ENCODE measurements around the gene APBB1. TPM values are rescaled to one million over a fixed set of nuclear protein-coding genes. Genes with fewer than 3 reads are reported as not detected.

Gene APBB1
- total RNA-seq, 1 donor from 2014 or later = 29.2 TPM

GRCh38 chr11:6362873-6363678, 55.8 kb downstream of the APBB1 start:
- H3K27me3 ChIP-seq = no peaks in the 10 kb centered on the region
- peak; percentile 80 to 93 (median 87) for TF ChIP-seq CTCF (IDR thresholded peaks at IDR 0.05)
- peak overlapping the region; percentile 88 to 92 for H3K27ac ChIP-seq
- no peaks in the 10 kb centered on the region for H3K9me3 ChIP-seq
- peak overlapping the region in 1 of 2 donors; percentile 7 for H3K4me3 ChIP-seq
- intact Hi-C loops (cut with DNase I) = loop anchor here (1.0 to 5.0 kb wide), 5 partner anchors 26 to 341 kb away; partner anchors contain the start of gene FHIP1B
- DNase-seq (ENCODE audit: low spot score in 2 of 2) = peak; percentile 47 to 93
- H3K4me1 ChIP-seq = peaks cover 9 to 18% of the 10 kb centered on the region in 2 donors
- no peaks in the 10 kb centered on the region for H3K36me3 ChIP-seq

GRCh38 chr11:6362185-6362872, 56.6 kb downstream of the APBB1 start:
- peak; percentile 61 to 96 for DNase-seq (ENCODE audit: low spot score in 2 of 2)

GRCh38 chr11:6360183-6360582, 58.7 kb downstream of the APBB1 start:
- H3K36me3 ChIP-seq = no peaks in the 10 kb centered on the region
- H3K27me3 ChIP-seq = no peaks in the 10 kb centered on the region
- peak overlapping the region in 1 of 2 donors; percentile 19 for H3K27ac ChIP-seq
- TF ChIP-seq CTCF (IDR thresholded peaks at IDR 0.05) = no peak
- DNase-seq (ENCODE audit: low spot score in 2 of 2) = no peak
- intact Hi-C loops (cut with DNase I) = loop anchor here (5.0 kb wide), 1 partner anchor 338 kb away; no protein-coding TSS in a partner anchor
- H3K9me3 ChIP-seq = no peaks in the 10 kb centered on the region
- peaks cover 14 to 26% of the 10 kb centered on the region in 2 donors for H3K4me1 ChIP-seq
- no peak overlapping the region for H3K4me3 ChIP-seq

More at GRCh38 chr11:6362185-6362872, 56.6 kb downstream of the APBB1 start:
- H3K27me3 ChIP-seq = no peaks in the 10 kb centered on the region
- no peaks in the 10 kb centered on the region for H3K9me3 ChIP-seq
- peaks cover 9 to 23% of the 10 kb centered on the region in 2 donors for H3K4me1 ChIP-seq
- intact Hi-C loops (cut with DNase I) = loop anchor here (1.0 to 5.0 kb wide), 4 partner anchors 26 to 340 kb away; partner anchors contain the start of gene FHIP1B
- H3K4me3 ChIP-seq = peak overlapping the region in 1 of 2 donors; percentile 7
- no peaks in the 10 kb centered on the region for H3K36me3 ChIP-seq
- no peak for TF ChIP-seq CTCF (IDR thresholded peaks at IDR 0.05)
- H3K27ac ChIP-seq = peak overlapping the region; percentile 88 to 92

- intact Hi-C loops (cut with DNase I) = loop anchor here (1.0 kb wide), 2 partner anchors 38 to 122 kb away; no protein-coding TSS in a partner anchor
Observed at GRCh38 chr11:6357222-6357621, 61.7 kb downstream of the APBB1 start.

More at GRCh38 chr11:6357222-6357621, 61.7 kb downstream of the APBB1 start:
- Histone ChIP-seq H3K27ac (peak overlapping the region; percentile 89), H3K27me3 (no peaks in the 10 kb centered on the region), H3K36me3 (no peaks in the 10 kb centered on the region), H3K9me3 (no peaks in the 10 kb centered on the region), H3K4me1 (peaks cover 6 to 14% of the 10 kb centered on the region in 2 donors), H3K4me3 (no peak overlapping the region)
- peak; percentile 53 to 92 for DNase-seq (ENCODE audit: low spot score in 2 of 2)
- no peak for TF ChIP-seq CTCF (IDR thresholded peaks at IDR 0.05)
